ENCODE results near the gene COL8A2.

DNA sequence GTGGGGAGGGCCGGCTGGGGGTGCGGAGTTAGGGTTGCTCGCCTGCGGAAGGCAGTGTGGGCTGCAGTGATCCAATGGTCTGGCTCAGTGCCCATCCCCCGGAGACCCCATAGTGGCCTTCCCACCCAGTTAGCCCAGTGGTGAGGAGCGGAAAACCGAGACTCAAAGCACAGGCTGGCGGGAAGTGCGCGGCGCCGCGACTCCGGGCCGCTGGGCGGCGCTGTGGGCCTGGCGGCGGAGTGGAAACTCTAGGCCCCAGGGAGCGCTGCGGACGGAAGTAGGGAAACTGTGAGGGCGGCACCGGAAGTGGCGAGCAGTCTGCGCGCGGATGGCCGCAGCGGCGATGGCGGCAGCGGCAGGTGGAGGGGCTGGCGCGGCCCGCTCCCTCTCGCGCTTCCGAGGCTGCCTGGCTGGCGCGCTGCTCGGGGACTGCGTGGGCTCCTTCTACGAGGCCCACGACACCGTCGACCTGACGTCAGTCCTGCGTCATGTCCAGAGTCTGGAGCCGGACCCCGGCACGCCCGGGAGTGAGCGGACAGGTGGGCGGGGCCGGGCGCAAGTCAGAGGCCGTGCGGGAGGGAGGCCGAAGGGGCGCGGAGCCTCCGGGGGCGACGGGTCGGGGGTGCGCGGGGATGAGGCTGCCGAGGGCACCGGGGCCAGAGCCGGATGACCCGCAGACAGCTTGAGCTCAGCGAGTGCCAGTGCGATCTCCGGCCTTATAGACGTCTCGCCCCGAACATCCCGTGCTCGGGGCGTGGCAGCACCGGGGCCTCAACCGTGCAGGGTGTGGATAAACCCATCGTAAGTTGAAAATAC, 36.2 kb downstream of the COL8A2 start, which contains the start of gene ADPRS:
- TF ChIP-seq, protein P1, sequence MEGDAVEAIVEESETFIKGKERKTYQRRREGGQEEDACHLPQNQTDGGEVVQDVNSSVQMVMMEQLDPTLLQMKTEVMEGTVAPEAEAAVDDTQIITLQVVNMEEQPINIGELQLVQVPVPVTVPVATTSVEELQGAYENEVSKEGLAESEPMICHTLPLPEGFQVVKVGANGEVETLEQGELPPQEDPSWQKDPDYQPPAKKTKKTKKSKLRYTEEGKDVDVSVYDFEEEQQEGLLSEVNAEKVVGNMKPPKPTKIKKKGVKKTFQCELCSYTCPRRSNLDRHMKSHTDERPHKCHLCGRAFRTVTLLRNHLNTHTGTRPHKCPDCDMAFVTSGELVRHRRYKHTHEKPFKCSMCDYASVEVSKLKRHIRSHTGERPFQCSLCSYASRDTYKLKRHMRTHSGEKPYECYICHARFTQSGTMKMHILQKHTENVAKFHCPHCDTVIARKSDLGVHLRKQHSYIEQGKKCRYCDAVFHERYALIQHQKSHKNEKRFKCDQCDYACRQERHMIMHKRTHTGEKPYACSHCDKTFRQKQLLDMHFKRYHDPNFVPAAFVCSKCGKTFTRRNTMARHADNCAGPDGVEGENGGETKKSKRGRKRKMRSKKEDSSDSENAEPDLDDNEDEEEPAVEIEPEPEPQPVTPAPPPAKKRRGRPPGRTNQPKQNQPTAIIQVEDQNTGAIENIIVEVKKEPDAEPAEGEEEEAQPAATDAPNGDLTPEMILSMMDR (IDR thresholded peaks at IDR 0.05), result peak in 3 of 4 experiments; percentile 98 to 100 (median 99)
- TF ChIP-seq POLR2A (IDR thresholded peaks at IDR 0.05) (peak; percentile 94 to 95), POLR2AphosphoS5 (IDR thresholded peaks at IDR 0.05) (peak; percentile 95)
